ENCODE measurements around the gene CDK19. TPM values are rescaled to one million over a fixed set of nuclear protein-coding genes. Genes with fewer than 3 reads are reported as not detected.
"Not testable (repeated sequence)": the region's sequence is repeated elsewhere in the genome, so short reads cannot be mapped to it uniquely, and the experiment has no call there.

The CDK19 gene
- total RNA-seq, 1 donor from 2014 or later: 10.8 TPM

- peak; percentile 71 for DNase-seq (ENCODE audit: low read depth)
Measured at GRCh38 chr6:110590821-110591351, 224.4 kb downstream of the CDK19 start.

- no peak for DNase-seq (ENCODE audit: low read depth)
Measured at GRCh38 chr6:110589865-110590513, 225.3 kb downstream of the CDK19 start.

GRCh38 chr6:110587328-110587727 is 227.9 kb downstream of the CDK19 start:
- no peak for DNase-seq (ENCODE audit: low read depth)

- no peak for DNase-seq (ENCODE audit: low read depth)
Measured at GRCh38 chr6:110581679-110582078, 233.6 kb downstream of the CDK19 start.

- DNase-seq (ENCODE audit: low read depth): not testable (repeated sequence)
Measured at GRCh38 chr6:110577596-110578167, 237.6 kb downstream of the CDK19 start.

- no peak for DNase-seq (ENCODE audit: low read depth)
Measured at GRCh38 chr6:110575925-110576463, 239.3 kb downstream of the CDK19 start.

- DNase-seq (ENCODE audit: low read depth): no peak
Measured at GRCh38 chr6:110574817-110575216, 240.5 kb downstream of the CDK19 start.

- no peak for DNase-seq (ENCODE audit: low read depth)
Measured at GRCh38 chr6:110573537-110573936, 241.7 kb downstream of the CDK19 start.

- no peak for DNase-seq (ENCODE audit: low read depth)
Measured at GRCh38 chr6:110573136-110573535, 242.1 kb downstream of the CDK19 start.

- DNase-seq (ENCODE audit: low read depth): peak; percentile 39
Measured at GRCh38 chr6:110567957-110568696, 247.1 kb downstream of the CDK19 start.

- DNase-seq (ENCODE audit: low read depth): peak; percentile 51
Measured at GRCh38 chr6:110566346-110567125, 248.7 kb downstream of the CDK19 start.

GRCh38 chr6:110564703-110565421 is 250.4 kb downstream of the CDK19 start:
- DNase-seq (ENCODE audit: low read depth): no peak

GRCh38 chr6:110563711-110564110 is 251.6 kb downstream of the CDK19 start:
- DNase-seq (ENCODE audit: low read depth): no peak

GRCh38 chr6:110562316-110562915 is 252.9 kb downstream of the CDK19 start:
- DNase-seq (ENCODE audit: low read depth): no peak

GRCh38 chr6:110561696-110562095 is 253.6 kb downstream of the CDK19 start:
- DNase-seq (ENCODE audit: low read depth): no peak

- no peak for DNase-seq (ENCODE audit: low read depth)
Measured at GRCh38 chr6:110561008-110561396, 254.3 kb downstream of the CDK19 start.

- DNase-seq (ENCODE audit: low read depth): no peak
Measured at GRCh38 chr6:110560239-110561007, 254.8 kb downstream of the CDK19 start.

Data from myocyte (in vitro differentiated cells).